OCI-LY7 (cell line): Measurements from ENCODE around the gene DPP10. TPM values are rescaled to one million over a fixed set of nuclear protein-coding genes. Genes with fewer than 3 reads are reported as not detected.

ENCODE experiments used
- BruUV-seq: library from RNA; stranded (reverse); fragments of 400-500 nt; replicated peaks from 2 replicates; lab custom pipeline; 2021; lab: Mats Ljungman, UMichigan
- CTCF ChIA-PET: fragments of 300-600 bp; sonication (Branson Sonifier 250); formaldehyde crosslinking; loops from one replicate; lab custom pipeline; 2022; ENCODE audit warnings: antibody characterized with exemption; ENCODE audit not compliant: unreplicated experiment; lab: Charles Lee
- POLR2A ChIA-PET: fragments of 300-600 bp; sonication (Branson Sonifier 250); formaldehyde crosslinking; loops from one replicate; lab custom pipeline; 2022; ENCODE audit warnings: antibody characterized with exemption; lab: Charles Lee
- DNase-seq: peaks from one replicate; pipeline ENCODE4 v3.0.0-alpha.2; 2015; ENCODE audit warnings: low spot score
- H2AFZ ChIP-seq: fragments of 200-600 bp; sonication (generic), shearing (Covaris generic); 2 replicates; pipeline ENCODE4 v1.6.1; 2014; ENCODE audit warnings: mild to moderate bottlenecking, antibody characterized with exemption, low read length, moderate library complexity
- H3K27ac ChIP-seq: fragments of 200-600 bp; sonication (generic); 2 replicates; pipeline ENCODE4 v1.5.1; 2014; ENCODE audit warnings: mixed run types, low read depth, mild to moderate bottlenecking, moderate library complexity, low read length, inconsistent platforms; ENCODE audit not compliant: poor library complexity, severe bottlenecking
- H3K36me3 ChIP-seq: fragments of 200-600 bp; sonication (generic); 2 replicates; pipeline ENCODE4 v1.6.1; 2014; ENCODE audit warnings: mild to moderate bottlenecking, antibody characterized with exemption, low read length, moderate library complexity, mixed read lengths; ENCODE audit not compliant: insufficient read depth
- H3K4me1 ChIP-seq: fragments of 200-600 bp; sonication (generic); 2 replicates; pipeline ENCODE4 v1.5.1; 2014; ENCODE audit warnings: mild to moderate bottlenecking, low read length; ENCODE audit not compliant: insufficient read depth, poor library complexity, severe bottlenecking
- H3K4me2 ChIP-seq: fragments of 200-600 bp; sonication (generic); 2 replicates; pipeline ENCODE4 v1.6.1; 2014; ENCODE audit warnings: mild to moderate bottlenecking, low read length
- H3K4me3 ChIP-seq: fragments of 200-600 bp; sonication (generic); 2 replicates; pipeline ENCODE4 v1.5.1; 2014; ENCODE audit warnings: mild to moderate bottlenecking, low read depth, low read length; ENCODE audit not compliant: poor library complexity, severe bottlenecking
- H3K79me2 ChIP-seq: fragments of 200-600 bp; sonication (generic); 2 replicates; pipeline ENCODE4 v1.6.1; 2016; ENCODE audit warnings: low read depth, mild to moderate bottlenecking, low read length, moderate library complexity, mixed read lengths; ENCODE audit not compliant: insufficient read depth
- H3K9me2 ChIP-seq: fragments of 200-600 bp; sonication (generic); 2 replicates; pipeline ENCODE4 v1.6.1; 2016; ENCODE audit warnings: mild to moderate bottlenecking, low read length, mixed read lengths; ENCODE audit not compliant: insufficient read depth
- H3K9me3 ChIP-seq: fragments of 200-600 bp; sonication (generic); 2 replicates; pipeline ENCODE4 v1.6.1; 2014; ENCODE audit warnings: mild to moderate bottlenecking, mixed run types, low read length, mixed read lengths
- H4K20me1 ChIP-seq: fragments of 200-600 bp; sonication (generic); 2 replicates; pipeline ENCODE4 v1.6.1; 2014; ENCODE audit warnings: mild to moderate bottlenecking, antibody characterized with exemption, low read length, moderate library complexity, mixed read lengths; ENCODE audit not compliant: insufficient read depth
- CTCF ChIP-seq: fragments of 200-600 bp; sonication (generic); conservative IDR thresholded peaks from 2 replicates; pipeline ENCODE4 v1.5.1; 2014; ENCODE audit warnings: mild to moderate bottlenecking, antibody characterized with exemption, low read length, moderate library complexity, mixed read lengths
- EZH2phosphoT487 ChIP-seq: fragments of 200-600 bp; sonication (generic); IDR thresholded peaks from 2 replicates; pipeline ENCODE4 v1.6.1; 2018; ENCODE audit warnings: low read depth, borderline replicate concordance, mild to moderate bottlenecking, mixed run types, antibody characterized with exemption, low read length, moderate library complexity, mixed read lengths
- intact Hi-C: fragments of 100-400 bp; cut with micrococcal nuclease; formaldehyde crosslinking; loops from one replicate; pipeline ENCODE4 v1.10.0; 2022; ENCODE audit not compliant: unreplicated experiment
- total RNA-seq, 2 experiments: library from RNA; depleted of rRNA in 1 of 2; stranded (reverse); fragments of >200 nt in 1 of 2; shearing (Covaris generic) in 1 of 2; gene quantifications; 2 replicates each; pipeline ENCODE4 v1.2.3, GENCODE V29; 2014 to 2022

DPP10 gene
- total RNA-seq, 2 experiments from 2014 or later: not detected

- Histone ChIP-seq H3K36me3 (no peaks in the 10 kb centered on the region), H3K4me3 (no peak overlapping the region), H2AFZ (no peak overlapping the region), H4K20me1 (no peaks in the 10 kb centered on the region), H3K4me2 (no peak overlapping the region), H3K4me1 (no peaks in the 10 kb centered on the region), H3K79me2 (no peaks in the 10 kb centered on the region), H3K9me2 (no peaks in the 10 kb centered on the region; the same call in 1 of the 2 replicates), H3K9me3 (no peaks in the 10 kb centered on the region), H3K27ac (no peak overlapping the region)
- intact Hi-C loops: no loop called here
- TF ChIP-seq EZH2phosphoT487 (no peak), CTCF (no peak)
- BruUV-seq: no TSS peak
- no peak for DNase-seq
- ChIA-PET CTCF (no interaction called here), POLR2A (interaction anchor here (1.4 kb wide), 1 partner anchor 9 kb away, joined by 4 read pairs; no protein-coding TSS in a partner anchor)
Measured at GRCh38 chr2:115299199-115299598, 856.8 kb downstream of the DPP10 start.

- H3K9me2 ChIP-seq: no peaks in the 10 kb centered on the region; the same call in 1 of the 2 replicates
- TF ChIP-seq CTCF (no peak), EZH2phosphoT487 (no peak)
- H3K27ac ChIP-seq: no peak overlapping the region
- intact Hi-C loops: no loop called here
- H3K79me2 ChIP-seq: no peaks in the 10 kb centered on the region
- H3K4me3 ChIP-seq: no peak overlapping the region
- no peak overlapping the region for H2AFZ ChIP-seq
- CTCF ChIA-PET: no interaction called here
- H3K9me3 ChIP-seq: no peaks in the 10 kb centered on the region
- POLR2A ChIA-PET: no interaction called here
- H3K36me3 ChIP-seq: no peaks in the 10 kb centered on the region
- no peaks in the 10 kb centered on the region for H3K4me1 ChIP-seq
- no peak overlapping the region for H3K4me2 ChIP-seq
- no TSS peak for BruUV-seq
- H4K20me1 ChIP-seq: no peaks in the 10 kb centered on the region
- no peak for DNase-seq
Measured at GRCh38 chr2:115305712-115306111, 863.3 kb downstream of the DPP10 start.

GRCh38 chr2:115314119-115314518 is 871.7 kb downstream of the DPP10 start:
- Histone ChIP-seq H3K4me3 (no peak overlapping the region), H3K4me2 (no peak overlapping the region), H3K27ac (no peak overlapping the region), H3K9me3 (no peaks in the 10 kb centered on the region), H2AFZ (no peak overlapping the region), H3K36me3 (no peaks in the 10 kb centered on the region), H3K4me1 (no peaks in the 10 kb centered on the region), H3K79me2 (no peaks in the 10 kb centered on the region), H4K20me1 (no peaks in the 10 kb centered on the region), H3K9me2 (no peaks in the 10 kb centered on the region)
- TF ChIP-seq CTCF (no peak), EZH2phosphoT487 (no peak)
- DNase-seq: no peak
- ChIA-PET CTCF (no interaction called here), POLR2A (no interaction called here)
- intact Hi-C loops: no loop called here
- BruUV-seq: no TSS peak
